ENCODE results near the gene GRK5.

GRK5 gene

GRCh38 chr10:119286516-119286915, 79.1 kb downstream of the GRK5 start:
- no peaks in the 10 kb centered on the region for H3K9me2 ChIP-seq (replicated peaks; ENCODE audit: control insufficient read depth, low read length)
- H3K4me2 ChIP-seq (ENCODE audit: low read length) = no peak overlapping the region
- no peaks in the 10 kb centered on the region for H4K20me1 ChIP-seq (ENCODE audit: control insufficient read depth, insufficient read depth, low read depth, low read length)

GRCh38 chr10:119286983-119287633, 79.7 kb downstream of the GRK5 start:
- Histone ChIP-seq H3K9me2 (replicated peaks; ENCODE audit: control insufficient read depth, low read length) (no peaks in the 10 kb centered on the region), H3K27ac (ENCODE audit: low read depth, low read length) (no peak overlapping the region), H3K4me2 (ENCODE audit: low read length) (no peak overlapping the region), H3K36me3 (ENCODE audit: control insufficient read depth, low read length) (no peaks in the 10 kb centered on the region), H3K27me3 (ENCODE audit: control insufficient read depth, low read length) (no peaks in the 10 kb centered on the region), H3K4me3 (ENCODE audit: low read length) (no peak overlapping the region), H3K79me2 (ENCODE audit: control insufficient read depth, low read length) (no peaks in the 10 kb centered on the region), H4K20me1 (ENCODE audit: control insufficient read depth, insufficient read depth, low read depth, low read length) (no peaks in the 10 kb centered on the region), H3K9me3 (ENCODE audit: control insufficient read depth, insufficient read depth, low read length) (peaks cover 3% of the 10 kb centered on the region; the same call in 1 of the 2 replicates), H3F3A (ENCODE audit: control insufficient read depth, insufficient read depth) (peaks cover 9% of the 10 kb centered on the region), H3K4me1 (ENCODE audit: control insufficient read depth, low read length) (peaks cover 47% of the 10 kb centered on the region)
- TF ChIP-seq CTCF (IDR thresholded peaks at IDR 0.05; ENCODE audit: low read depth, low read length, poor library complexity, severe bottlenecking) (no peak), EZH2phosphoT487 (IDR thresholded peaks at IDR 0.05; ENCODE audit: borderline replicate concordance, low read length) (no peak)

More at GRCh38 chr10:119286516-119286915, 79.1 kb downstream of the GRK5 start:
- TF ChIP-seq EZH2phosphoT487 (IDR thresholded peaks at IDR 0.05; ENCODE audit: borderline replicate concordance, low read length) (no peak), CTCF (IDR thresholded peaks at IDR 0.05; ENCODE audit: low read depth, low read length, poor library complexity, severe bottlenecking) (no peak)
- Histone ChIP-seq H3K79me2 (ENCODE audit: control insufficient read depth, low read length) (no peaks in the 10 kb centered on the region), H3K4me1 (ENCODE audit: control insufficient read depth, low read length) (peaks cover 41% of the 10 kb centered on the region), H3K9me3 (ENCODE audit: control insufficient read depth, insufficient read depth, low read length) (peaks cover 3% of the 10 kb centered on the region; the same call in 1 of the 2 replicates), H3K27me3 (ENCODE audit: control insufficient read depth, low read length) (no peaks in the 10 kb centered on the region), H3K36me3 (ENCODE audit: control insufficient read depth, low read length) (no peaks in the 10 kb centered on the region), H3K4me3 (ENCODE audit: low read length) (no peak overlapping the region), H3K27ac (ENCODE audit: low read depth, low read length) (no peak overlapping the region), H3F3A (ENCODE audit: control insufficient read depth, insufficient read depth) (peaks cover 6% of the 10 kb centered on the region)

GRCh38 chr10:119288574-119289001, 81.2 kb downstream of the GRK5 start:
- Histone ChIP-seq H3K4me2 (ENCODE audit: low read length) (no peak overlapping the region), H3K4me1 (ENCODE audit: control insufficient read depth, low read length) (peaks cover 58% of the 10 kb centered on the region), H3K9me2 (replicated peaks; ENCODE audit: control insufficient read depth, low read length) (no peaks in the 10 kb centered on the region), H3K27me3 (ENCODE audit: control insufficient read depth, low read length) (no peaks in the 10 kb centered on the region), H3K9me3 (ENCODE audit: control insufficient read depth, insufficient read depth, low read length) (peaks cover 3% of the 10 kb centered on the region; the same call in 1 of the 2 replicates), H3K27ac (ENCODE audit: low read depth, low read length) (no peak overlapping the region), H3K79me2 (ENCODE audit: control insufficient read depth, low read length) (no peaks in the 10 kb centered on the region), H3K4me3 (ENCODE audit: low read length) (no peak overlapping the region), H3K36me3 (ENCODE audit: control insufficient read depth, low read length) (no peaks in the 10 kb centered on the region), H4K20me1 (ENCODE audit: control insufficient read depth, insufficient read depth, low read depth, low read length) (no peaks in the 10 kb centered on the region), H3F3A (ENCODE audit: control insufficient read depth, insufficient read depth) (peaks cover 20% of the 10 kb centered on the region)
- TF ChIP-seq EZH2phosphoT487 (IDR thresholded peaks at IDR 0.05; ENCODE audit: borderline replicate concordance, low read length) (no peak), CTCF (IDR thresholded peaks at IDR 0.05; ENCODE audit: low read depth, low read length, poor library complexity, severe bottlenecking) (no peak)
